Activated naive CD8-positive, alpha-beta T cell treated with anti-CD3 and anti-CD28 coated beads, Interleukin-2, amount 50 U/mL, for 16 hours (primary cell): ENCODE data around the gene TXLNG.

Experiments
- DNase-seq: peaks from one replicate; pipeline ENCODE4 v3.0.0-alpha.2; 2020; ENCODE audit warnings: low read depth, low spot score

Gene TXLNG

DNA sequence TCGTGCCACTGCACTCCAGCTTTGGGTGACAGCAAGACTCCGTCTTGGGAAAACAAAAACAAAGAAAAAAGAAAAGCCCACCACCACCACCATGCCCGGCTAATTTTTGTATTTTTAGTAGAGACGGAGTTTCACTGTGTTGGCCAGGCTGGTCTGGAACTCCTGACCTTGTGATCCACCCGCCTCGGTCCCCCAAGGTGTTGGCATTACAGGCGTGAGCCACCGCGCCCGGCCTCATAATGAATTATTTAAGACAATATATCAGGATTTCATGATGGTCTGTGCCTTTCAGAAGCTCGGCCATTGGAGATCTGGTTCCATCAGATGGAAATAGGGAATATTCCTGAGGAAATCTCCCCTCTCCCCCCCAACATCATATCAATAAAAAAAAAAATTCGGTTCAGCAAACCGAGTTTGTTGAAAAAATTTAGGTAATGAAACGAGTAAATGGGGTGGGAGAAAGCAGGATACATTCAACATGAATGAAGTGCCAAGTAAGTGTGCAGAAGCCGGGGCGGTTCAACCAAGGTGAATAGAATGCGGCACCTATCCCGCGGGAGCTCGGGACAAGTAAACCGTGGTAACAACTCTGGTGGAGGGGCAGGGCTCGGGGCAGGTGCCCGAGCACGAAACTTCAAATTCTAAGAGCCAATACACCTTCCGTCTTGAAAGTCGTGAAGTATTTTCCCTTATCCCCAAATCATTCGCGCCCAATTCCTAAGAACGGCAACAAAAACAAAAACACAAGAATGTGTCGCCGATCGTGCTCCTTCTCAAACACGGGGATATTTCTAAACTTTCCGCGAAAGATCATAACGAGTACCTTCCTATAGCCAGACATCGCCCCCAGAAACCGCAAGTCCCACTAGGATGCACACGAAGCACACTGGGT, 773 bp upstream of the TXLNG start:
- DNase-seq: no peak

- DNase-seq: no peak
These were observed 797 bp downstream of the TXLNG start for GRCh38 chrX:16786791-16787735.

DNA sequence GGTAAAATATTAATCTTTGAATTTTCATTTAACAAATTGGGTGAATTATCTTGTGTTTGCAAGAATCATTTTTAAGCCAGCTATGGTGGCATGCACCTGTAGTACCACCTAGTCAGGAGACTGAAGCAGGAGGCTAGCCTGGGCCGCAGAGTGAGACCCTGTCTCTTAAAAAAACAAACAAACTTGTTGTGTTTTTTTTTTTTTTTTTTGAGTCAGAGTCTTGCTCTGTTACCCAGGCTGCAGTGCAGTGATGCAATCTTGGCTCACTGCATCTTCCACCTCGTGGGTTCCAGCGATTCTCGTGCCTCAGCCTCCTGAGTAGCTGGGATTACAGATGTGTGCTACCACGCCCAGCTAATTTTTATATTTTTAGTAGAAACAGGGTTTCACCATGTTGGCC, 2.2 kb downstream of the TXLNG start:
- DNase-seq: no peak

DNA sequence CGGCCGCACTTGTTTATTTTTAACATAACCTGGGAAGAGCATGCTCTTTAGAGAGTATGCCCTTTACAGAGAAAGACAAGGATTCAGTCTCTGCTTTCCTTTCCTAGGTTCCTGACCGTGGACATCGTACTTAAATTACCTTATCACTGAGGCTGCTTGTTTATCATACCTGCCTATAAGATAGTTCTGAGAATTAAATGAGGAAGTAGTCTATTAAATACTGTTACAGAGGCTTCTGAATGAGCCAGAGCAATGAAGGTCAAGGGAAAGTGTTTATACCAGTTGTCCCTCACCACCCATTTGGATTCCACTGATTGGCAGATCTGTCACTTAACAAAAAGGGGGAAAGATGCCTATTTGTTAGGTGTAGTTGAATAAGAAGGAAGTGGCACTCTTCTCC, 10.0 kb downstream of the TXLNG start:
- no peak for DNase-seq

- no peak for DNase-seq
These were observed 11.1 kb downstream of the TXLNG start for GRCh38 chrX:16797358-16797757.

- no peak for DNase-seq
These were observed 11.6 kb downstream of the TXLNG start for GRCh38 chrX:16797841-16798240.

GRCh38 chrX:16804923-16805464, 18.7 kb downstream of the TXLNG start:
- no peak for DNase-seq

DNA sequence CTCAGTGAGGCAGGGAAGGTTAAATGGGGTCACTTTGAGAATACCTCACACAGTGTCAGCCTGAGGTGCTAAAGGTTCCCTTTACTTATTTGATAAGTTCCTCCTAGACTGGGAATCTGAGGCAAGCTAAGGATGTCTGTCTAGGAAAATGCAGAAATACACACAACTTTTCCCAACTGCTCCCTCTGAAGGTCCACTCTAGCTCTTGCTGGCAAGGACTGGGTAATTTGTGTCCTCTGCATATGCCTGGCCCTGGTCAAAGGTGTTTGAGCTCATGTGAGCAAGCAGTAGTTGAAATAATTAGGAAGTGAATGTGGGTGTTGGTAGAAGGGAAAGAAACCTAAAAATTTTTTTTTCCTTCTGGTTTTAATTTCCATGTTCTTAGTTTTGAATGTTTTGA, 21.3 kb downstream of the TXLNG start:
- DNase-seq: no peak

DNA sequence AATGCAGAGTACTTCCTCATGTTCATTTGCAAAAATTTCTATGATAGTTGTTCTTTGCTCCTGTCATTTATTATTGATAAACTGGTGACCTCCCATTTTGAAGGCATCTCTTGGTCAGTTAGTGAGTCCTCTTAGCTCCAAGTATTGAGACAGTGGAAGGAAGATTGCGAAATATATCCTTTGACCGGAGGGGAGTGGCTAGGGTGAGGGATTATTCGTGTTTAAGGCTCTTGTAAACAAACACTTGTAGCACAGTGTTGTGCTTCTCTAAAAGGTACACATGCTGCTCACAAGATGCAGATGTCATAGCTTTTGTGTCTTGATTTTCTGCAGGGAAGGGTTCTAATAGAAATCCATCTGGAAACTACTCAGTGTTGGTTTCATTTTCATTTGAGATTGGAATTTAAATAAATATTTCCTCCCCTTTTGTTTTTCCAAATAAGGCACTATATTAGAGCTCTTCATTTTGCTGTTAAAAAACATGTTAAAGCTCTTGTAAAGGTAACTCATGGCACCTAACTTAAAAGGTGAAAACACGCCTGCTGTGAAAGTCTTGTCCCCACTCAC, 21.8 kb downstream of the TXLNG start:
- no peak for DNase-seq

- no peak for DNase-seq
These were observed 28.3 kb downstream of the TXLNG start for GRCh38 chrX:16814597-16814996.

DNA sequence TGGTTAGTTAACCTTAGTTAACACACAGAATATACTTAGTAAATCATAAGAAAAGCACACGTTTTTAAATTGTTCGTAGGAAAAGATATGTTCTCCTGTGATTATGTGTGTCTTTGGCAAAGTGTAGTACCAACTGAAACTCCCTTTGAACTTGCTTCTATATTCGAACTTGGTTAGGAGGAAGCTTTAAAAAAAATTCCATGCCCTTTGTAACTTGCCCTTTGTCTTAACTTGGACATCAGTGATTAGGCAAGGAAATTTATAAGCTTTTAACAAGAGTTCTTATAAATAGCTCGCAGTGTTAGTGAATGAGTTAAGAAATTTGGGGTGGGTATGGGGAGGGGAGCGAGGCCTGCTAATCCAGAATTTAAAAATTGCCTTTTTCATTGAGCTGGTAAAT, 33.4 kb downstream of the TXLNG start:
- DNase-seq: no peak

- DNase-seq: no peak
These were observed 36.5 kb downstream of the TXLNG start for GRCh38 chrX:16822723-16823122.

- DNase-seq: no peak
These were observed 39.2 kb downstream of the TXLNG start for GRCh38 chrX:16825264-16826035.

DNA sequence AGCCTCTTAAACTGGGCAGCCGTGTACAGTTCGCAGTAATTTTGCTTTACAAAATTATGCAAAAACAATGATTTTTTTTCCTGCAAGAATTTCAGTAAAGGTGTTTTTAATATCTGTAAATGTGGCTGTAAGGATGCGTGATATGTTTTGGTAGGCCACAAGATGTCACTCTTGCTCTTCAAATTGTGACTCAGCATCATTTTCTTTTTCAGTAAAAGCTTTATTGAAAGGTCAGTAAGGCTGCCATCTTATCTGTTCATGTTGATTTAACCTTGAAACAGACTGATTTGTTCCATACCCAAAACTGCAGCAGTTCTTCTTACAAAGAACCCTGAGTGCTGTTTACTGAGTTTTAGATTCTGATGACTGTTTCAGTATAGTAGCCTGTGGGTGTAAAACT, 39.9 kb downstream of the TXLNG start:
- DNase-seq: no peak

- no peak for DNase-seq
These were observed 41.0 kb downstream of the TXLNG start for GRCh38 chrX:16827225-16827624.

DNA sequence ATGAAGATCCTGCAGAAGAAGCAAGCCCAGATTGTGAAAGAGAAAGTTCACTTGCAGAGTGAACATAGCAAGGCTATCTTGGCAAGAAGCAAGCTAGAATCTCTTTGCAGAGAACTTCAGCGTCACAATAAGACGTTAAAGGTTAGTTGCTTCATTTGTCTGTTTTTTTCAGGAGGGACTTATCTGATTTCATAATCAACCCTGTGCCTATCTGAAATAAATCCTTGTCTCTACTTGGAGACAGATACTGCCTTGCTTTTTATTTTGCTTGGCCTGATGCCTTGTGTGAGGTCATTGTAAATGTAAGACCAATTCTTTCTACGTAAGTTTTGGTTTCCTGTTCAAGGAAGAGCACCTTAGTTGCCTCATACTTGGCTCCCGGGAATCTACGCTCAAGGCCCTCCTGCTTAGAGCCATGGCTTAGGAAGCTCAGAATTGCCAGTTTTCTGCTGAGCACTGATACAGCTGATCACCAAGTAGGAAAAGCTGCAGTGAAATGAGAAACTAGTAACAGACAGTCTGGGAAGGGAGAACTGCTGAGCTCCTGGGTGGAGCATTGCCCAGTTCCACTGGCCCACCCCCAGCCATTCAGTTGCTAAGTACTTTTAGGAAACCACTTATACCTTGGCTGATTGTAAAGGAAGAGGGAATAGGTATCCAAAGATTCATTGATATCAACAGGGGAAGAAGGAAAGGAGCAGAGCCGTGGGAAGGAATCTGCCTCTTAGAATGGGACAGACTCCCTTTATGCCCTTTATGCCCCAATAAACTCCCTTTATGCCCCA, 42.0 kb downstream of the TXLNG start:
- no peak for DNase-seq

- no peak for DNase-seq
These were observed 46.0 kb downstream of the TXLNG start for GRCh38 chrX:16832301-16832700.

GRCh38 chrX:16834806-16835205, 48.5 kb downstream of the TXLNG start:
- no peak for DNase-seq

- DNase-seq: no peak
These were observed 50.1 kb downstream of the TXLNG start for GRCh38 chrX:16836371-16836770.
